Measurements from ENCODE around the gene TPGS2.
"Not testable (repeated sequence)": the region's sequence is repeated elsewhere in the genome, so short reads cannot be mapped to it uniquely, and the experiment has no call there.

TPGS2 gene, protein sequence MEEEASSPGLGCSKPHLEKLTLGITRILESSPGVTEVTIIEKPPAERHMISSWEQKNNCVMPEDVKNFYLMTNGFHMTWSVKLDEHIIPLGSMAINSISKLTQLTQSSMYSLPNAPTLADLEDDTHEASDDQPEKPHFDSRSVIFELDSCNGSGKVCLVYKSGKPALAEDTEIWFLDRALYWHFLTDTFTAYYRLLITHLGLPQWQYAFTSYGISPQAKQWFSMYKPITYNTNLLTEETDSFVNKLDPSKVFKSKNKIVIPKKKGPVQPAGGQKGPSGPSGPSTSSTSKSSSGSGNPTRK

DNA sequence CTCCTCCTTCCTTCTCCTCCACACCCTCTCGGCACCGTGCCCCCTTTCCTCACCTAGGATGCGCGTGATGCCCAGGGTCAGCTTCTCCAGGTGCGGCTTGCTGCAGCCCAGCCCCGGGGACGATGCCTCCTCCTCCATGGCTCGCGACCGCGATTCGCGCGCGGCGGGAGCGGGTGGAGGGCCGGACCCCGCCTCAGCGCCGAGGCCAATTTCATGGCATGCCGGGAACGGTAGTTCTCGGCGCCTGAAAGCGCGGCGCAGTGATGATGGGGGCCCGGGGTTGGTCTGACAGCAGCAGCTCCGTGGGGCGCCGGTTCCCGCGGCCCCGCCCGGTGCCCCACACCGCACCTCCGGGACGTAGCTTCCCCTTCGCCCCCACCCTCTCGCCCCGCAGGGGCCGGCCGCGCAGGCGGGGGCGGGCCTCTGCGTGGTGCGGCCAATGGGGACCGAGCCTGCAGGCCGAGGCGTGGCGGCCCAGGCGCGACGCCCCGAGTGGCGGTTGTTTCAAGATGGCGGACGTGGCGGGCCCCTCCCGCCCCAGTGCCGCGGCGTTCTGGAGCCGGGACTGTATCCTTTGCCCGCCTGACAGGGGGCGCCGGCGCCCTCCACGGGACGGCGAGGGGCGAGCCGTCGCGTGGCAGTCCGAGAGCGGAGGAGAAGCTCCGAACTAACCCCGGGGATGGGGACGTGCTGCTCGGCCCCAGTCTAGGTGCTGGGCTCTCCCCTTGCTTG, at the start of gene TPGS2, which contains the start of gene KIAA1328:
Gene TPGS2, minus strand, starts transcription at position 373 of the 732 bp plus-strand sequence. Its CDS starts 235 bp downstream, at position 138.
Gene KIAA1328, plus strand, starts transcription at position 498 of the 732 bp plus-strand sequence. Its CDS starts 12 bp downstream, at position 510.
- DNase-seq = peak; percentile 94

DNA sequence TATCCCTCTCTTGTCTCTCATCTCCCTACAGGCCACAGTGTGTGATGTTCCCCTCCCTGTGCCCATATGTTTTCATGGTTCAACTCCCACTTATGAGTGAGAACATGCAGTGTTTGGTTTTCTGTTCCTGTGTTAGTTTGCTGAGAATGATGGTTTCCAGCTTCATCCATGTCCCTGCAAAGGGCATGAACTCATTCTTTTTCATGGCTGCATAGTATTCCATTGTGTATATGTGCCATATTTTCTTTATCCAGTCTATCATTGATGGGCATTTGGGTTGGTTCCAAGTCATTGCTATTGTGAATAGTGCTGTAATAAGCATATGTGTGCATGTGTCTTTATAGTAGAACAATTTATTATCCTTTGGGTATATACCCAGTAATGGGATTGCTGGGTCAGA, 45.0 kb upstream of the TPGS2 start:
- DNase-seq = not testable (repeated sequence)

DNA sequence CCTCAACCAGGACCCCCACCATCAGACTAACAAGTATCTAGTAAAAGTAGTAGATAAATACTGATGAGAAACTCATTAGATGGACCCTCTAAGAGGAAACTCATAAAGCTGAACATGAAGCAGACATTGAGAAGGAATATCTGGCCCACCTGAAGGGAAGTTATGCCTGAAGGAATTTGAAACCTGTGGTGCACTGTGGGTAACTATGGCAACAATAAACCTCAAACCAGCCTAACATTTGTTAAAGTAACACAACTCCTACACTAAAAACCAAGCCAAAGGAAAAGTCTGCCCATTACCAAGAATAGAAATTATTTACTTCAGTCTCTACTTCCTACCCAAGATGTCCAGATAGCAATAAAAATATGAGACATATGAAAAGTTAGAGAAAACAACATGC, 43.5 kb upstream of the TPGS2 start:
- no peak for DNase-seq

DNA sequence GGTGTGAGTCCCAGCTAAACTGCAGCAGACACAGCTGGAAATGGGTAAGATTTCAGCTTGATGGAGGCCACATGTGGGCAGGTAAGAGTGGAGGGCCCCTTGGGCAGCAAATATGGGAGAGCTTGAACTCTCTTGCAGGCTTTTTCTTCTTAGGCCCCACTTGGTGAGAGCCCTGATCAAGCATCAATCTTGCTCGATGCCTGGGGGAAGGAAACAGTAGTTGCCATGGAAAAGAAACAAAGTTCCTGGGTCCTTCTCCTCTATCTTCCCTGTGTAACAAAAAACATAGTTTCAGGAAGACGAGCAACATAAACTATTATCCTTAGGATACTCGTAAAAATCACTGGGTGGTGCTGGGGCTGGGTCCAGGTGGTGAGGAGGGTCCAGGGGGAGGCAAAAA, 43.0 kb upstream of the TPGS2 start:
- no peak for DNase-seq

DNA sequence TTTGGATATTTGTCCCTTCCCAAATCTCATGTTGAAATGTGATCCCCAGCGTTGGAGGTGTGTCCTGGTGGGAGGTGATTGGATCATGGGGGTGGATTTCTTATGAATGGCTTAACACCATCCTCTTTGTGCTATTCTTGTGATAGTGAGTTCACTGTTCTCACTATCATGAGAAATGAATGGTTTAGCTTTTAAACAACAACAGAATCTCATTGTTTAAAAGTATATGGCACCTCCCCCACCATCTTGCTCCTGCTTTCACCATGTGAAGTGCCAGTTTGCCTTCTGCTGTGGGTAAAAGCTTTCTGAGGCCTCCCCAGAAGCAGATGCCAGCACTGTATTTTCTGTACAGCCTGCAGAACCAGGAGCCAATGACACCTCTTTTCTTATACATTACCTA, 38.3 kb upstream of the TPGS2 start:
- no peak for DNase-seq

DNA sequence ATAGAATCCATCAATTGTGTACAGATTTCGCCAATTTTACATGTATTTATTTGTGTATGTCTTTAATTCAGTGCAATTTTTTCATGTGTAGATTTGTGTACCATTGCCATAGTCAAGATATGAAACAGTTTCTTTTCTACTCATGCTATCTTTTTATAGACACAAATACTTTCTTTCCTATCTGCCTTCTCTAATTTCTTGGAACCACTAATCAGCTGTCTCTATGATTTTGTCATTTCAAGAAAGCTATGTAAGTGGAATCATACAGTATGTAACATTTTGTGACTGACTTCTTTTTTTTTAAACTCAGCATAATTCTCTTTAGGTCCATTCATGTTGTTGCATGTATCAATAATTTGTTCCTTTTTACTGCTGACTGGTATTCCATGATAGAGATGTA, 33.4 kb upstream of the TPGS2 start:
- DNase-seq = no peak

DNA sequence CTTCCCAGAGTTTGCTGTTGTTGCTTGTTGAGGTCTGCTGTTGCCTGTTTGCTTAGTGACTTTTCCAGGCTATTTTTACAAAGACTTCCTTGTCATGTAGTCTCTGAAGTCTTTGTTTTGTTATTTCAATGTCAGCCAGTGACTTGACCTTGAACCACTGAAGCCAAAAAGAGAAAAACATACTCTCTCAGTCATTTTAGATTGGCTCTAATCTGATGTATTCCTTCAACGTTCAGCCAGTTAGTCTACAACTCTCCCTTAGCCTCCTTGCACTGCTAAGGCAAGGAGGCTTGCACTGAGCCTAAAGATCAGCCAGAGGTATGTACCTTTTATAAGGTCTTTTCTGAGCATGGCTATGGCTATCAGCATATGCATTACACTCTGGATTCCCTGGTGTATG, 28.0 kb upstream of the TPGS2 start:
- DNase-seq = no peak

DNA sequence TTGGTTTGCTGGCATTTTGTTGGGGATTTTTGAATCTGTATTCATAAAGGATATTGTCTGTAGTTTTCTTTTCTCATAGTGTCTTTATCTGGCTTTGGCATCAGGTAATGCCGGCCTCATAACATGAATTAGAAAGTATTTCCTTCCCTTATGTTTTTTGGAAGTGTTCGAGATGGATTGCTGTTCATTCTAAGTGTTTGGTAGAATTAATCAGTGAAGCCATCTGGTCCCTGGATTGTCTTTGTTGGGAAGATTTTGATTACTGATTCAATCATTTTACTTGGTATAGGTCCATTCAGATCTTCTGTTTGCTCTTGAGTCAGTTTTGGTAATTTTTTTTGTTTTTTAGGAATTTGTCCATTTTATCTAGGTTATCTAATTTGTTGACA, 22.4 kb upstream of the TPGS2 start:
- DNase-seq = no peak

DNA sequence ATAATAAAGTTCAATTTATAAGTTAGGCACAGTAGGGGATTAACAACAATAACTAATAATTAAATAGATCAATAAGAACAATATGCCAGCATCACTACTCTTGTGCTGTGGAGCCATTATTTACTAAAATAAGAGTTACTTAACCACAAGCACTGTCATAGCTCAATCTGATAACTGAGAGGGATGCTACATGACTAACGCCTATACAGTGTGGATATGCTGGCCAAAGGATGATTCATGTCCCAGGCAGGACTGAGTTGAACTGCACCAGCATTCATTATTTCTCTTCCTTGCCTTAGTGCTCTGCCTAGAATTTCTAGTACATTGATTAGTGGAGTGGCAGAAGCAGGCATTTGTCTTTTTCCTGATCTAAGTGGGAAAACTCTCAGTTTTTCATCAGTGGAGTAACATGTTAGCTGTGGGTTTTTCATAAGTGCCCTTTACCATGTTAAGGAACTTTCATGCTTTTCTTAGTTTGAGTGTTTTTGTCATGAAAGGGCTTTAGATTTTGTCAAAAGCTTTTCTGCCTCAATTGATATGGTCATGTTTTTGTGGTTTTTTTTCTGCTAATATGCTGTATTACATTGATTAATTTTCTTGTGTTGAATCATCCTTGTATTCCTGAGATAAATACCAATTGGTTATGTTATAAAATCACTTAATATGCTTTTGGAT, 21.9 kb upstream of the TPGS2 start:
- no peak for DNase-seq

DNA sequence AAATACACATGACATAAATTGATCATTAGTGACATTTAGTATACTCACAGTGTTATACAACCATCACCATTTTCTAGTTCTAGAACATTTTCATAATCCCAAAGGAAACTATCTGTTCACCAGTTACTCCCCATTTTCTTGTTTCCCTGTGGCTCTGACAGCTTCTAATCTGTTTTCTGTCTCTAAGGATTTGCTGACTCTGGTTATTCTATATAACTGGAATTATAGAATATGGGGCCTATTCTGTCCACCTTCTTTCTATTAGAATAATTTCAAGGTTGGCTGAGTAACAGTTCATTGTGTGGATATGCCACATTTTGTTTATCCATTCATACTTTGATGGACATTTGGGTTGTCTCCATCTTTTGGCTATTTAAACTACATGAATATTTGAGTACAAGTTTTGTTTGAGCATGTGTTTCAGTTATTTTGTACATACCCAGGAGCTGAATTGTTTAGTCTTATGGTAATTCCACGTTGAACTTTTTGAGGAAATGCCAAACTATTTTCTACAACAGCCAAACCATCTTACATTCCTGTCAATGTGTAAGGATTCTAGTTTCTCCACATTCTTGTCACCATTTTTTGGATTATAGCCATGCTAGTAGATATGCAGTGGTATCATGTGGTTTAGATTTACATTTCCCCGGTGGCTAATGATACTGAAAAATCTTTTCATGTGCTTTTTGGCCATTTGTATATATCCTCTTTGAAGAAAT, 20.6 kb upstream of the TPGS2 start:
- no peak for DNase-seq

DNA sequence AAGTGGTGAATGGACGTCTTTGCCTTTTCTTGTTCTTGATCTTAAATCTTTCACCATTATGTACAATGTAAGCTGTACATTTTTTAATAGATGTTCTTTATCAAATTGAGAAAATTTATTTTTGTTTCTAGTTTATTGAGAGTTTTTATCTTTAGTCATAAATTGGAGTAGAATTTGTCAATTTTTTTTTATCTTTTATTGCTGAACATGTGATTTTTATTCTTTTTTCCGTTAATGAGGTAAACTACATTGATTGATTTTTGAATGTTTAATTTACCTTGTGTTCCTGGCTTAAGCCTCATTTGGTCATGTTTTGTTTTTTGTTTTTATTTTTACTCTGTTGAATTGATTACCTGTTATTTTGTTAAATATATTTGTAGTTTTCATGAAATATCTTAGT, 19.8 kb upstream of the TPGS2 start:
- no peak for DNase-seq

DNA sequence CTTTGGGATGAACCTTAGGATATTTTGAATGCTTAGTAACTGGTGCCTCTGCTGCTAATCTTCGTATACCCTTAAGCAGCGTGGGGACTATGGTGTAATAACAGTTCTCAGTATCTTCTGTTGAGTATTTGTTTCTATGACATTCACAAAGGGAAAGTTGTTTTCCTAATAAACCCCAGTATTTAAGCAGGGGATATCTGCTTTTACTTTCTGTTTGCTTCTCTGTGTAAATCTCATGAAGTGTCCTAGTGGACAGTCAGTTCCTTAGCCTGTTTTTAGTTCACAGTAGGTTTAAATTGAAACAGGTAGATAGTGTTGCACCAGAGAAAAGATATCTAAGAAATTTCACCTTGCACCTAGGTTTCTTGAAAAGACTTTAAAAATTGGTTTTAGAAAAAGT, 15.0 kb upstream of the TPGS2 start:
- no peak for DNase-seq

DNA sequence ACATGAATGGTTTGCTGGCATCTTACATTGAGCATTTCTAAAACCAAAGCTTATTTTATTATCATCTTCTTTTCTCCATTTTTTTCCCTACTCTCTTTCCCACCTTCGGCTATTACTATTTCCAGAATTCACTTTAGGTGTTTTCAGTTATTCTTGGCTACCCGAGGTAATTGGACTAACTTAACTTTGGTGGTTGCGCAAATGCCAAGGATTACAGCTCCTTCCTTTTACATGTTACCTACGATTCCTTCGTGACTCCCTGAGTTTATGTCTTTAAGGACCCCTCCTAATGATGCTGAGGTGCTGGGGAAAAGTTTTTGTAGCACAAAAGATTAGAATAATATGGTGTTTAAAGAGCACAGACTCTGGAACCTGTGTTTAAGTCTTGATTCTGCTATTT, 14.4 kb upstream of the TPGS2 start:
- no peak for DNase-seq

DNA sequence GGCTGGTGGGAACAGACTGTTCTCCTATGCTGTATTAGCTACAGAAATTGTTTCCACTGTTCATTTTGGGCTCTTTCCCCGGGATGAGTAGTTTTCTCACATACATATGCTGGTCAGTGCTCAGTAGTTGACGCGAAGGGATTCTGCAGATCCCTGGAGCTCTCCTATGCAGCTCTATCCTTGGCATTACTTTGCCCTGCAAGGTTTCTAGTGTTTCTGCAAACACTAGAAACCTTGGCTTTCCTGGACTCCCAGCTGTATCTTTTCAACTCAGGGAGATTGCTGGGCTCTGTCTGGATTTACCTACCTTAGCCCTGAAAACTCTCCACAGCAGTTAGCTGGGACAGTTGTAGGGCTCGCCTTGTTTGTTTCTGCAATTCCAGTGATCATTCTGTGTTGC, 11.0 kb upstream of the TPGS2 start:
- no peak for DNase-seq

DNA sequence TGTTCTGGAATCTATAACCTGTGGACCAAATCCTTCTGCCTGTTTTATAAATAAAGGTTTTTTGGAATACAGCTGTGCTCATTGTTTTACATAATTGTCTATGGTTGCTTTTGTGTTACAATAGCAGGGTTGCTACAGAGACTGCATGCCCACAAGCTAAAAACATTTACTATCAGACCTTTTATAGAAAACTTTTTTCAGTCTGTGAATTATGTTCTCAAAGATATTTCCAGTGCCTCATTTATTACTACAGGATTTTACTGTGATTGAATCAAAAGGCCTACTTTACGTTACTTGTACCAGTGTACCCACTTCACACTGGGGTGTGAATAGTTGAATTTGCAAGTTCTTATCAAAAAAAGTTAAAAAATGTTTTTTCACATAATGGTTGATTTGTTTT, 7.1 kb upstream of the TPGS2 start:
- DNase-seq = no peak

DNA sequence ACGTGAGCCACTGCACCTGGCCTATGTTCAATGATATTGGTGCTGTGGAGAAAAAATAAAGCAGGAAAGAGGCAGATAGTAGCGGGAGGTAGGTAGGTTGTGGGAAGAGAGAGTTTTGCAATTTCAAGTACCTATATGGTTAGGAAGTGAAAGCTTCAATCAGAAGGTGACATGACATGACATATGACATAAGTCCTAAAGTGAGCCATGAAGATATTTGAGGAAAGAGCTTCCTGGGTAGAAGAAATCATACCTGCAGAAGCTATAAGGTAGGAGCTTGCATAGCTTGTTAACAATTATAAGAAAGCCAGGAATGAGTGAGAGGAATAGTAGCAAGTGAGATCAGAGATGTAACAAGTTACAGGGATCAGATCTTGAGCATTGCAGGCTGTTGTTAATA, 4.3 kb upstream of the TPGS2 start:
- DNase-seq = no peak

DNA sequence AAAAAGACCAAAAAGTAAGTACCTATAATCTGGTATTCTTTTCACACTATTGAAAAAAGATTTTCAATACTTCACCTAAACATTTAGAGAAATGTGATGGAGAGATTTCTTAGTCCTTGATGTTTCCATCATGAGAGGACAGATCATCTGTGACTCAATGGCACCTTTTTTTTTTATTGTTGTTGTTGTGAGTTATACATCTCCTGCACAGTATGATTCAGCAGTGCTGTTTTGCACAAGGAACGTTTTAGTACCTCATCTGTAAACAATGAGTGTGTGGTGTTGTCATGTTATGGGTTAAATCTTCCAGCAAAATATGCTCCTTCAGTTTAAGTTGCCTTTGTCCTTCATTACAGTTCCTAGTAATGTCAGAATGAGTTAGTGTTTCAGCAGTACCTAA, 2.3 kb upstream of the TPGS2 start:
- DNase-seq = no peak

DNA sequence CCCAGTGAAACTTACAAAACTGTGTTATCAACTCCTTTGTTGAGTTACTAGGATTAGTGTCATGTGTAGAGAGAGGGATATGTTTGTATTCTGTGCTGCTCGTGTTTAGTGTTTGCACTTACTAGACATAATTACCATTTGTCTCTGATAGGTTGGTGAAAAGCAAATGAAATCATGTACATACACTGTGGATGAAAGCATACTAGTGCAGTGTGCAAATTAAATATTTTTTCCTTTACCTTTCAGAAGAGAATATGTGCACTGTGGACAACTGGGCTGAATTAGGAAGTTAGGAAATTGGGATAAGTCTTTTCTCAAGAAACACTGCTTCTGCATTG, 1.3 kb upstream of the TPGS2 start:
- no peak for DNase-seq

DNA sequence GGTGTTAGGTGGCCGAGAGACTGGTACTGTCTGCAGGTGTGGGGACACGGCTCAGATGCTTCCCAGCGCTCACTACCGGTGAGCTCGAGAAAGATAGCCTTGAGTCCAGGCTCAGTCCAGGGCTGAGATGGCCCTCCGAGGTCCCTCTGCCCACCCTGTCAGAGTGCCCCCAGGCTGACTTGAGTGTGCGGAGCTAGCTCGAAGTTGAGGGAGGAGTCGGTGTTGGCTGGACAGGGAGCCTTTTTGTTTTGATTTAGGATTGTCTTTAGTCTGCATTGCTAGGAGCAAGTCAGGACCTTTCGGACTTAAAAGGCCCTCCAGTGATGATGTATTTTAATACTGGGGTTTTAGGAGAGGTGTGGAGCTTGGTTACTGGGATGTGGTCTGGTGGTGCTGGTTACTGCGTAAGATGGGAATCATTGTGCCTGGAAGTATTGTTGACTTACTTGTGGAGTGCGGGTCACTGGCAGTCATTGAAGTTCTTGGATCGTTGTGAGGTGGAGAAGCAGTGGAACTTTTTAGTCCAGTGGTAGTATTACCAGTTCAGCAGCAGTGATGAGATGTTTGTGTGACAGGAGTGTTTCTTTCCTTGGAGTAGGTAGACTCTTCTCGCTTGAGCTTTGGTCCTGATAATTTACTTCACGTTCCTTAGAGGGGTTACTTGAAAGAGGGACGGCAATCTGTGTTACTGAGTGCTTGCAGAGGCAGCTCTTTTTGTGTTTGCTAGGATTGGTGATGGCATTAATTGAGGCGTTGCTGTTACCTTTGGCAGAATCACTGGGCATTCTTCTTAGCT, 758 bp upstream of the TPGS2 start:
- no peak for DNase-seq

DNA sequence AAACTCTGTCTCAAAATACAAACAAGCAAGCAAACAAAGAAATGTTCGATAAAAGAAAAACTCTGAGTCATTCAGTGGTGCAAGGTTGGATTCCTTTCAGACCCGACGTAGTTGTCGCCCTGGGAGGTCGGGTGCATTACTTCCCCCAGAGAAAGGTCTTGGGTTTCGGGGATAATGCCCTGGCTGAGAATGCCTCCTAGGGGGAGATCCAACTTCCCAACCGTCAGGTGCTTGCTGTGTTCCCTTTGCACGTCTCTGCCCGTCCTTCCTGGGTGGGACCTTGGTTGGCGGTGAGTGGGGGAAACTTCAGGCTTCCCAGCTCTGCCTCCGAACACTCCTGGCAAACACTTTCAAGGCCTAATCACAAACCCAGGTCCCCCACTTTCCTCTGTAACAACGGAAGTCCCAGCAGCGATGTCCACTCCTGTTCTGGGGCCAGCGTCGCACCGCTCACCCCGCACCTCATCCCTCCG, 609 bp downstream of the TPGS2 start:
- no peak for DNase-seq

DNA sequence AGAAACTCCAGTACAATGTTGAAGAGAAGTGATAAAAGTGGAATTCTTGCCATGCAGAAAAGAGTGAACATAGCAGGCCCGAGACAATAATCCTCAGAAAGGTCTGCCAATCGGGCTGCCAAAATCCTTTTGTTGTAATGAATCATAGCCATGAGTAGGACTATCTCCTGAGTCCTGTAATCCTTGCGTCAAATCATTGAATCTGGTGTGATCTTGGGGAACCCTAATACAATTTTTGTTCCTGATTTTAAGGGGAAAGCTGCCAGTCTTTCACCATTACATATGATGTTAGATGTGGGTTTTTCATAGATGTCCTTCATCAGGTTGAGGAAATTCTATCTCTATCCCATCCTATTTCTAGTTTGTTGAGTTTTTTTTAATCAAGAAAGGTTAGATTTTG, 2.2 kb downstream of the TPGS2 start:
- DNase-seq = no peak

DNA sequence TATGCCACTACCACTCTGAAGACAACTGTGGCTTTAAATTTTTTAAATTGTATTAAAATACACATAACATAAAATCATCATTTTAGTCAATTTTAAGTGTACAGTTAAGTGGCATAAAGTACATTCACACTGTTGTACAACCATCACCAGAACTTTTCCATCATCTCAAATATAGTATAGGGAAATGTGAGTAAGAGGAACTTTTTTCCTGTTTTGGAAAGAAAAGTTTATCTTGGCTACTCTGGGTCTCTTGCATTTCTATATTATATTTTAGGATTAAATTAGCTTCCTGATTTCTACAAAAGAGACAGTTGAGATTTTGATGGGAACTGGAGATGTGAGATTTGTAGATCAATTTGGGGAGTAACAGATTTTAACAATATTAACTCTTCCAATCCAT, 3.3 kb downstream of the TPGS2 start:
- no peak for DNase-seq

DNA sequence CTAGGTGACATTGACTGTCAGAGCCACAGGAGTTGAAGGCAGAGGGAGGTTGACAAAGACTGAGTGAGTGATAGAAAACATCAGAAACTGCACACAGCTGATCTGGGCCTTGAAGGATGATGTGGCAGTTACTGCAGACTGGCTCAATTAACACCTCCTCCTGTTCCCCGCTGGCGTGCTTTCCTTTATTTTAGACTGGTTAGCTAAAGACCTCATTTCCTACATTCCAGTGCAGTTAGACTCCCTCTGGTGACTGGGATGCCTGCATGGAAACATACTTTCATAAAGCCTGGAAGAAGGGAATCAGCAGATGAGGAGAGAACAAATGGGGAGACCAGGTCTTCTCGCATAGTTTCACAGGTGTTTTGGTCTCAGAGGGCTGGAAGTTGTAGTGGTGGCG, 7.1 kb downstream of the TPGS2 start:
- DNase-seq = no peak

Data from activated CD8-positive, alpha-beta memory T cell treated with anti-CD3 and anti-CD28 coated beads for 24 hours (primary cell).